ENCODE data around the gene HSPA12A.

HSPA12A gene

DNA sequence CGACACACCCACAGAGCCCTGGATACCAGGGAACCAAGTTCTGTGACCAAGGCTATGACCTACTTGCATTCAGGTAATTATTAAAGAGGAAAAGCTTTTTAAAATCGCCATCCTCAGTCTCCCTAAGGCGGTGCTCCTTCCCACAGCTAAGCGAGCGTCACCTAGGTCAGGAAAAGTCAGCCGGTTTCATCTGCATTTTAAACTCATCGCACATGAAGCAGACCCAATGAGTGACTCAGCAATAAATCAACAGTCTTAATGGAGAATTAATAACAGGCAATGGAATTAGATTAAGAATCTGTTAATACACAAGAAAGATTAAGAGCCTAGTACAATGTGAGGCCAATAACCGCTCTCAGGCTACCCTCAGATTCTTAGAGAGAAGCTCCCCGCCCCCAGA is 59.2 kb downstream of the HSPA12A start:
- Histone ChIP-seq H3K27ac (ENCODE audit: low read depth, low read length) (no peak overlapping the region), H3K9me3 (ENCODE audit: control insufficient read depth, insufficient read depth, low read length) (no peaks in the 10 kb centered on the region), H4K20me1 (ENCODE audit: control insufficient read depth, insufficient read depth, low read depth, low read length) (no peaks in the 10 kb centered on the region), H3K4me1 (ENCODE audit: control insufficient read depth, low read length) (no peaks in the 10 kb centered on the region), H3K9me2 (replicated peaks; ENCODE audit: control insufficient read depth, low read length) (no peaks in the 10 kb centered on the region), H3K4me3 (ENCODE audit: low read length) (no peak overlapping the region), H3K36me3 (ENCODE audit: control insufficient read depth, low read length) (no peaks in the 10 kb centered on the region), H3K27me3 (ENCODE audit: control insufficient read depth, low read length) (no peaks in the 10 kb centered on the region), H3K4me2 (ENCODE audit: low read length) (no peak overlapping the region), H3K79me2 (ENCODE audit: control insufficient read depth, low read length) (no peaks in the 10 kb centered on the region), H3F3A (ENCODE audit: control insufficient read depth, insufficient read depth) (no peaks in the 10 kb centered on the region)
- no peak for TF ChIP-seq CTCF (IDR thresholded peaks at IDR 0.05; ENCODE audit: low read depth, low read length, poor library complexity, severe bottlenecking)

GRCh38 chr10:116679351-116679750 is 63.0 kb downstream of the HSPA12A start:
- Histone ChIP-seq H4K20me1 (ENCODE audit: control insufficient read depth, insufficient read depth, low read depth, low read length) (no peaks in the 10 kb centered on the region), H3K79me2 (ENCODE audit: control insufficient read depth, low read length) (no peaks in the 10 kb centered on the region), H3K4me1 (ENCODE audit: control insufficient read depth, low read length) (no peaks in the 10 kb centered on the region), H3K9me3 (ENCODE audit: control insufficient read depth, insufficient read depth, low read length) (no peaks in the 10 kb centered on the region), H3F3A (ENCODE audit: control insufficient read depth, insufficient read depth) (no peaks in the 10 kb centered on the region), H3K27ac (ENCODE audit: low read depth, low read length) (no peak overlapping the region), H3K4me3 (ENCODE audit: low read length) (no peak overlapping the region), H3K27me3 (ENCODE audit: control insufficient read depth, low read length) (no peaks in the 10 kb centered on the region), H3K36me3 (ENCODE audit: control insufficient read depth, low read length) (no peaks in the 10 kb centered on the region), H3K9me2 (replicated peaks; ENCODE audit: control insufficient read depth, low read length) (no peaks in the 10 kb centered on the region), H3K4me2 (ENCODE audit: low read length) (no peak overlapping the region)
- TF ChIP-seq EZH2phosphoT487 (IDR thresholded peaks at IDR 0.05; ENCODE audit: borderline replicate concordance, low read length) (no peak), CTCF (IDR thresholded peaks at IDR 0.05; ENCODE audit: low read depth, low read length, poor library complexity, severe bottlenecking) (no peak)

DNA sequence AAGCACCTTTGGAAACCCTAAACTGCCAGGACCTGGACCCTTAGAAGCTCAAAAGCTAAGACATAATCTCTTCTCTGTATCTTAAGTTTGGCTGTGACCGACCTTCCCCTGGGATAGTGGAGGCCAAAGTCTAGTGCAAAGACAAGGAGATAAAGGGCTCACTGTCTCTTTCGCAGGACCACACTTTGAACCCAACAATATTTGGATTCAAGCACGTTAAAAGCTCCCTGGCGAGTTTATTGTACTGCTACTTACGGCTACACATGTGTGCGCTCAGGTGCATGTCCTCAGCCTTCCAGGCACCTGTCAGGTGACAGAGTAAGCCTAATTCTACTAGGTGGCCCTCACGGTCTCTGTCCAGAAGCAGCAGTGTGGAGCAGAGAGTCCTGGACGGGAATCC is 65.7 kb downstream of the HSPA12A start:
- no peak overlapping the region for H3K4me3 ChIP-seq (ENCODE audit: low read length)
- H3K9me2 ChIP-seq (replicated peaks; ENCODE audit: control insufficient read depth, low read length), result no peaks in the 10 kb centered on the region
- H3K27me3 ChIP-seq (ENCODE audit: control insufficient read depth, low read length), result no peaks in the 10 kb centered on the region
- H3K9me3 ChIP-seq (ENCODE audit: control insufficient read depth, insufficient read depth, low read length), result no peaks in the 10 kb centered on the region
- H3F3A ChIP-seq (ENCODE audit: control insufficient read depth, insufficient read depth), result no peaks in the 10 kb centered on the region
- H3K36me3 ChIP-seq (ENCODE audit: control insufficient read depth, low read length), result no peaks in the 10 kb centered on the region
- no peaks in the 10 kb centered on the region for H3K4me1 ChIP-seq (ENCODE audit: control insufficient read depth, low read length)
- no peaks in the 10 kb centered on the region for H3K79me2 ChIP-seq (ENCODE audit: control insufficient read depth, low read length)
- H3K27ac ChIP-seq (ENCODE audit: low read depth, low read length), result no peak overlapping the region
- no peaks in the 10 kb centered on the region for H4K20me1 ChIP-seq (ENCODE audit: control insufficient read depth, insufficient read depth, low read depth, low read length)
- TF ChIP-seq EZH2phosphoT487 (IDR thresholded peaks at IDR 0.05; ENCODE audit: borderline replicate concordance, low read length) (no peak), CTCF (IDR thresholded peaks at IDR 0.05; ENCODE audit: low read depth, low read length, poor library complexity, severe bottlenecking) (no peak)
- H3K4me2 ChIP-seq (ENCODE audit: low read length), result no peak overlapping the region

DNA sequence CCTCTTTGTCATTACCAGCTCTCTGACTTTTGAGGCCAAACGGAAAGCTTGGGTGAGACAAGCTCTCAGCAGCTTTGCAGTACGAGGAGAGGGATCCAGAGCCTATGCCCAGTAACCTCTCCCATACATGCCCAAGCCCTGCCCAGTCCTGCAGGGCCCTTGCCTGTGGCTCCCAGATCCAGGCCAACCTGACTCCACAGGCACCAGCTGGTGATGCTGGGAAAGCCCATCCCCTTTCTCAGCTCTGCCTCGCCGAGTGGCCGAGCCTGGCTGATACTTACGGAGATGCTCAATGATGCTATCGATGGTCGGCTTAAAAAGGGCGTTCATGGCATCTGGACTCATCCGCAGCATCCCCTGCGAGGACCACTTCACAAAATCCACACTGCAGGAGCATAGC is 66.2 kb downstream of the HSPA12A start:
- Histone ChIP-seq H3K9me2 (replicated peaks; ENCODE audit: control insufficient read depth, low read length) (no peaks in the 10 kb centered on the region), H3K4me3 (ENCODE audit: low read length) (no peak overlapping the region), H3K4me1 (ENCODE audit: control insufficient read depth, low read length) (no peaks in the 10 kb centered on the region), H3K4me2 (ENCODE audit: low read length) (no peak overlapping the region), H3K27ac (ENCODE audit: low read depth, low read length) (no peak overlapping the region), H3K36me3 (ENCODE audit: control insufficient read depth, low read length) (no peaks in the 10 kb centered on the region), H3F3A (ENCODE audit: control insufficient read depth, insufficient read depth) (no peaks in the 10 kb centered on the region), H3K27me3 (ENCODE audit: control insufficient read depth, low read length) (no peaks in the 10 kb centered on the region), H3K9me3 (ENCODE audit: control insufficient read depth, insufficient read depth, low read length) (no peaks in the 10 kb centered on the region), H3K79me2 (ENCODE audit: control insufficient read depth, low read length) (no peaks in the 10 kb centered on the region), H4K20me1 (ENCODE audit: control insufficient read depth, insufficient read depth, low read depth, low read length) (no peaks in the 10 kb centered on the region)
- TF ChIP-seq CTCF (IDR thresholded peaks at IDR 0.05; ENCODE audit: low read depth, low read length, poor library complexity, severe bottlenecking) (no peak), EZH2phosphoT487 (IDR thresholded peaks at IDR 0.05; ENCODE audit: borderline replicate concordance, low read length) (no peak)

Data from DOHH2 (cell line).